ENCODE measurements around the gene SOCS1. TPM values are rescaled to one million over a fixed set of nuclear protein-coding genes. Genes with fewer than 3 reads are reported as not detected.

The SOCS1 gene
- total and polyA plus RNA-seq, 2 of the 8 experiments (the other 6 are each of a cell fraction or from before 2014, with no cell fraction given) = 21.0 to 48.9 TPM

DNA sequence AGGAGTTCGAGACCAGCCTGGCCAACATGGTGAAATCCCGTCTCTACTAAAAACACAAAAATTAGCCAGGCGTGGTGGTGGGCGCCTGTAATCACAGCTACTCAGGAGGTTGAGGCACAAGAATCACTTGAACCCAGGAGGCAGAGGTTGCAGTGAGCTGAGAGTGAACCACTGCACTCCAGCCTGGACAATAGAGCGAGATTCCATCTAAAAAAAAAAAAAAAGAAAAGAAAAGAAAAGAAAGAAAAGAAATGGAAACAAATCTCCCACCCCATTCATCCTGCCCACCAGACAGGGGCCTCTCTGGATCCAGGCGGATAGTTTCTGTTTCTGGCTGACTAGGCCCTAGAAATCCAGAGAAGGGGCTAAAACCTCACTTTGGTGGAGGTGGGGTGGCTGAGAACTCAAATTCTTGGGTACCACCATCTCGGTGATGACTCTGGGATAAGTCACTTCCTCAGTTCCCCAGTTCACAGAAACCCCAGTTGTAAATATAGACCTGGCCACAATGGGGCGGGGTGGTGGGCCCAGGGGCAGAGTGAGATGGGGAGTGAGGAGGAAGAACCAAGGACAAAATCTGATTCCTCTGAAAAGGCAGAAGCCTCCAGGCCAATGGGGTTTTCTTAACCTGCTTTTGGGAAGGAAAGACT is 22.2 kb downstream of the SOCS1 start:
- H3K18ac ChIP-seq (ENCODE audit: extremely low read depth, low read length) = no peak overlapping the region
- H3K56ac ChIP-seq (replicated peaks; ENCODE audit: insufficient read length, low read depth, low read length) = no peak overlapping the region
- POLR2A ChIA-PET (ENCODE audit: partially characterized antibody) = interaction anchor here (1.1 kb wide), 1 partner anchor 126 kb away, joined by 3 read pairs; no protein-coding TSS in a partner anchor
- H3K9me3 ChIP-seq (ENCODE audit: insufficient read depth in 2 of 2, low read depth in 1 of 2, low read length in 1 of 2) = 0 out of 4 replicates have a peak, but pooled peaks cover 0 to 3% of the 10 kb centered on the region in 2 experiments
- H3K4me1 ChIP-seq (replicated peaks in 1 of 4; ENCODE audit: control insufficient read depth in 3 of 4, insufficient read depth in 4 of 4, low read length in 3 of 4) = peaks cover 0 to 4% (median 1%) of the 10 kb centered on the region in 4 experiments; a peak in 3 of 7 replicates
- H3K27ac ChIP-seq (ENCODE audit: low read depth, low read length) = no peak overlapping the region
- H2BK15ac ChIP-seq (ENCODE audit: low read length) = no peak overlapping the region
- no peak overlapping the region for H4K8ac ChIP-seq (ENCODE audit: extremely low read depth, insufficient read depth, low read length)
- H3K36me3 ChIP-seq (ENCODE audit: control insufficient read depth in 2 of 4, insufficient read depth in 4 of 4, low read length in 3 of 4) = no peaks in the 10 kb centered on the region
- peak overlapping the region; percentile 60; the same call in 1 of the 2 replicates for H2BK5ac ChIP-seq (ENCODE audit: low read depth, low read length)
- H3K4ac ChIP-seq (replicated peaks; ENCODE audit: insufficient read length, low read depth, low read length) = no peak overlapping the region
- DNase-seq (ENCODE audit: low read depth in 1 of 2, low spot score in 2 of 2) = peak in 1 of 2 experiments; percentile 60
- no peak overlapping the region for H2BK20ac ChIP-seq (ENCODE audit: low read length)
- H3K4me3 ChIP-seq (ENCODE audit: extremely low read depth in 1 of 4, insufficient read depth in 2 of 4, low read depth in 3 of 4, low read length in 4 of 4) = no peak overlapping the region
- H4K20me1 ChIP-seq (replicated peaks in 1 of 2; ENCODE audit: control insufficient read depth in 1 of 2, insufficient read depth in 2 of 2, low read length in 2 of 2) = no peaks in the 10 kb centered on the region
- H3K23ac ChIP-seq (ENCODE audit: insufficient read length) = no peak overlapping the region
- H2BK120ac ChIP-seq (replicated peaks; ENCODE audit: low read depth, low read length) = no peak overlapping the region
- no peaks in the 10 kb centered on the region for H3K79me2 ChIP-seq (ENCODE audit: control insufficient read depth in 1 of 2, insufficient read depth in 2 of 2, low read length in 2 of 2)
- no peaks in the 10 kb centered on the region for H3K79me1 ChIP-seq (ENCODE audit: low read depth, low read length)
- WGBS, 2 experiments (ENCODE audit: extremely low coverage in 1 of 2, insufficient coverage in 1 of 2, insufficient read length in 1 of 2, insufficient replicate concordance in 2 of 2, low coverage in 1 of 2, low lambda C conversion rate in 2 of 2, missing lambda C conversion rate in 1 of 2) = 84% methylated on average over 5 of the region's 8 CpGs; no CpG with 5 or more reads in 1 of the 2 experiments
- no peak for FAIRE-seq
- no peak overlapping the region for H2AK5ac ChIP-seq (ENCODE audit: low read depth, low read length)
- H4K91ac ChIP-seq (replicated peaks; ENCODE audit: insufficient read length, low read length) = no peak overlapping the region
- H3K23me2 ChIP-seq (ENCODE audit: low read depth, low read length) = no peaks in the 10 kb centered on the region
- no peak overlapping the region for H3K14ac ChIP-seq (ENCODE audit: insufficient read length)
- no peak overlapping the region for H3K4me2 ChIP-seq (ENCODE audit: insufficient read depth in 1 of 2, low read depth in 2 of 2, low read length in 2 of 2)
- H2AFZ ChIP-seq (ENCODE audit: low read length) = no peak overlapping the region
- no peaks in the 10 kb centered on the region for H3K27me3 ChIP-seq (replicated peaks in 1 of 4; ENCODE audit: control insufficient read depth in 3 of 4, extremely low read depth in 1 of 4, insufficient read depth in 3 of 4, low read length in 3 of 4)
- H4K5ac ChIP-seq (ENCODE audit: insufficient read length, low read depth, low read length) = no peak overlapping the region
- CTCF ChIA-PET (ENCODE audit: partially characterized antibody) = interaction anchor here (1.1 to 1.4 kb wide), 4 partner anchors 8 to 151 kb away, joined by 3 to 4 read pairs (median 4); no protein-coding TSS in a partner anchor
- TF ChIP-seq RAD21 (IDR thresholded peaks at IDR 0.05 in 1 of 2, conservative IDR thresholded peaks at IDR 0.05 in 1 of 2; ENCODE audit: low read depth in 2 of 2, low read length in 2 of 2) = peak; percentile 29 to 44; a peak in 3 of 4 replicates
- TF ChIP-seq, protein P1, sequence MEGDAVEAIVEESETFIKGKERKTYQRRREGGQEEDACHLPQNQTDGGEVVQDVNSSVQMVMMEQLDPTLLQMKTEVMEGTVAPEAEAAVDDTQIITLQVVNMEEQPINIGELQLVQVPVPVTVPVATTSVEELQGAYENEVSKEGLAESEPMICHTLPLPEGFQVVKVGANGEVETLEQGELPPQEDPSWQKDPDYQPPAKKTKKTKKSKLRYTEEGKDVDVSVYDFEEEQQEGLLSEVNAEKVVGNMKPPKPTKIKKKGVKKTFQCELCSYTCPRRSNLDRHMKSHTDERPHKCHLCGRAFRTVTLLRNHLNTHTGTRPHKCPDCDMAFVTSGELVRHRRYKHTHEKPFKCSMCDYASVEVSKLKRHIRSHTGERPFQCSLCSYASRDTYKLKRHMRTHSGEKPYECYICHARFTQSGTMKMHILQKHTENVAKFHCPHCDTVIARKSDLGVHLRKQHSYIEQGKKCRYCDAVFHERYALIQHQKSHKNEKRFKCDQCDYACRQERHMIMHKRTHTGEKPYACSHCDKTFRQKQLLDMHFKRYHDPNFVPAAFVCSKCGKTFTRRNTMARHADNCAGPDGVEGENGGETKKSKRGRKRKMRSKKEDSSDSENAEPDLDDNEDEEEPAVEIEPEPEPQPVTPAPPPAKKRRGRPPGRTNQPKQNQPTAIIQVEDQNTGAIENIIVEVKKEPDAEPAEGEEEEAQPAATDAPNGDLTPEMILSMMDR (IDR thresholded peaks at IDR 0.05; ENCODE audit: control extremely low read depth in 1 of 3, insufficient read depth in 1 of 3, low read depth in 1 of 3, low read length in 3 of 3) = peak; percentile 11 to 37 (median 31)
- no peak for TF ChIP-seq JUND (IDR thresholded peaks at IDR 0.05; ENCODE audit: low read length)
- H3K9ac ChIP-seq (replicated peaks in 1 of 4; ENCODE audit: extremely low read depth in 1 of 4, low read depth in 3 of 4, low read length in 3 of 4) = no peak overlapping the region
- H2BK12ac ChIP-seq (ENCODE audit: low read depth, low read length) = no peak overlapping the region

All from H1 (cell line).